ENCODE measurements around the gene KCNK4. TPM values are rescaled to one million over a fixed set of nuclear protein-coding genes. Genes with fewer than 3 reads are reported as not detected.

Gene KCNK4
- total RNA-seq, 1 experiment from 2014 or later: not detected

GRCh38 chr11:64268025-64268892 is 22.8 kb upstream of the KCNK4 start:
- DNase-seq (ENCODE audit: low spot score): no peak

- DNase-seq (ENCODE audit: low spot score): peak; percentile 76
These were observed 22.1 kb upstream of the KCNK4 start for GRCh38 chr11:64268893-64269539.

GRCh38 chr11:64269540-64270220 is 21.4 kb upstream of the KCNK4 start:
- DNase-seq (ENCODE audit: low spot score): peak; percentile 99

- DNase-seq (ENCODE audit: low spot score): no peak
These were observed 15.9 kb upstream of the KCNK4 start for GRCh38 chr11:64275031-64275800.

- DNase-seq (ENCODE audit: low spot score): no peak
These were observed 15.3 kb upstream of the KCNK4 start for GRCh38 chr11:64275841-64276240.

GRCh38 chr11:64276653-64277431 is 14.3 kb upstream of the KCNK4 start:
- no peak for DNase-seq (ENCODE audit: low spot score)

- no peak for DNase-seq (ENCODE audit: low spot score)
These were observed 12.4 kb upstream of the KCNK4 start for GRCh38 chr11:64278576-64279190.

GRCh38 chr11:64281957-64282770 is 8.9 kb upstream of the KCNK4 start:
- DNase-seq (ENCODE audit: low spot score): no peak

GRCh38 chr11:64283092-64283491 is 8.0 kb upstream of the KCNK4 start:
- no peak for DNase-seq (ENCODE audit: low spot score)

- DNase-seq (ENCODE audit: low spot score): peak; percentile 97
These were observed 6.8 kb upstream of the KCNK4 start, which contains the start of gene BAD for GRCh38 chr11:64284048-64284961. BAD (minus strand) TSS chr11:64284665; CDS start chr11:64284368, 297 bp downstream.

- DNase-seq (ENCODE audit: low spot score): peak; percentile 85
These were observed 5.9 kb upstream of the KCNK4 start, which contains the start of gene GPR137 for GRCh38 chr11:64284962-64285884. GPR137 (plus strand) TSS chr11:64285848; CDS start chr11:64286525, 677 bp downstream.

- DNase-seq (ENCODE audit: low spot score): peak; percentile 61
These were observed 5.0 kb upstream of the KCNK4 start for GRCh38 chr11:64285885-64286800.

- DNase-seq (ENCODE audit: low spot score): no peak
These were observed 4.3 kb upstream of the KCNK4 start for GRCh38 chr11:64286801-64287159.

- DNase-seq (ENCODE audit: low spot score): no peak
These were observed 3.3 kb upstream of the KCNK4 start for GRCh38 chr11:64287676-64288352.

- DNase-seq (ENCODE audit: low spot score): no peak
These were observed 2.8 kb upstream of the KCNK4 start for GRCh38 chr11:64288353-64288750.
